Measurements from ENCODE around the gene OTOL1.
"Not testable (repeated sequence)": the region's sequence is repeated elsewhere in the genome, so short reads cannot be mapped to it uniquely, and the experiment has no call there.

OTOL1 gene

DNA sequence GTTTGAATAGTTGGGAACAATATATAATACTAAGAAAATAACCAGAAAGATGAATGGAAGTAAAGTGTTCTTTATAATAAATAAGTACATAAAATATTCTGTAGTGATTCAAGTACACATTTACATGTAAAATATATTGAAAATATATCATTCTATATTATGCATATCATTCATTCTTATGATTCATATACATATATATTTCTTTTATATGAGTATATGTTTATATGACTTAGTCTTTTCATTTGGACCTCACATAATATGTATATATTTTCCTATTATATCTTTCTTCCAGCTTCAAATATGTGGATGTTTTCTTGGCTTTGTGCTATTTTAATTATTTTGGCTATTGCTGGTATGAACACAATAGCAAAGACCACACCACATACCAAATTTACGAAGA lies at the start of gene OTOL1:
Gene OTOL1 (plus strand): TSS at position 301 of the 400 bp plus-strand sequence. CDS start 0 bp downstream, at position 301.
- DNase-seq (ENCODE audit: low read depth in 2 of 2), result no peak

- DNase-seq (ENCODE audit: low read depth in 2 of 2), result no peak
These were observed 46.8 kb upstream of the OTOL1 start for GRCh38 chr3:161449785-161450184.

DNA sequence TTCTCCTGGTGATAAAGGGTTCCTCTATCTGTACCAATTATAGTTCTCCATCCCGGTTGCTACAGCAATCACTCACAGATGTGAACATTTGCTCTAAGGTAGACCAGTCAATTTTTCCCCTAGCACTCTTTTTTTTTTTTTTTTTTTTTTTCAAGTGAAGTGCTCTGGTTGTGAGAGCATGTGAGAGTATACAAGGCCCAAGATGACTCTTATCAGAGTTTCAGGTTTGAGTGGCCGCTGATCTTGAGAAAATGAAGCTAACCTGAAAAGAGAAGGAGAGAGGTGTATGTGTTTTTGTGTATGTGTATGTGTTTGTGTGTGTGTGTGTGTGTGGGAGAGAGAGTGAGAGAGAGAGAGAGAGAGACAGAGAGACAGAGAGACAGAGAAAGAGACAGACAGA lies 44.4 kb upstream of the OTOL1 start:
- no peak for DNase-seq (ENCODE audit: low read depth in 2 of 2)

DNA sequence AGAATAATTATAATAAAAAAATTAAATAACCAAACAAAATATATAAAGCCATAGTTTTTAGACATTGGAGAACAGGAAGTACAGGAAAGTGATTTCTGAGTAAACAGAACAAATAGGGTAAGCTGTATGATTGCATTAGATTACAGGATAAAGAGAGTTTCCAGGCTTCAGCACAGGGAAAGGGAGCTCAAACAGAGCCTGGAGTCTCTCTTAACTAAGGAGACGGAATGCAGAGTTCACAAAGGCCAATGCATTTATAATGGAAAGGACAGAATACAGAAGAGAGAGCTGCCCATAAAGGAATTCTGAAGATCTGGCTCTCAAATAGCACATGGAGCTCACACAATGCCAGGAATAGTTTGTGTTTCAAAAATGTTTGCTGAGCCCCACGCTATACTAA lies 42.0 kb upstream of the OTOL1 start:
- DNase-seq (ENCODE audit: low read depth in 2 of 2), result no peak

GRCh38 chr3:161455962-161456361 lies 40.6 kb upstream of the OTOL1 start:
- no peak for DNase-seq (ENCODE audit: low read depth in 2 of 2)

DNA sequence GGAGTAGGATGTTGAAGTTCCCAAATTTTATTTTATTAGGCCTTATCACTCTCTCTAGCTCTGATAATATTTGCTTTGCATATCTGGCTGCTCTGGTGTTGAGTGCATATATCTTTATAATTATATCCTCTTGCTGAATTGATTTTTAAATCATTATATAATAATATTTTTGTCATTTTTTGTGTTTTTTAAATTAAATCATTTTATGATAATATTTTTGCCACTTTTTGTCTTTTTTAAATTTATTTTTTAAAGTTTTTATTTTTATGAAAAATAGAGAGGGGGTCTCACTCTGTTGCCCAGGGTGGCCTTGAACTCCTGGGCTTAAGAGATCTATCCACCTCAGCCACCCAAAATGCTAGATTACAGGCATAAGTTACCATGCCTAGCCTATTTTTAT lies 34.5 kb upstream of the OTOL1 start:
- DNase-seq (ENCODE audit: low read depth in 2 of 2), result no peak

- no peak for DNase-seq (ENCODE audit: low read depth in 2 of 2)
These were observed 25.4 kb upstream of the OTOL1 start for GRCh38 chr3:161471211-161471610.

DNA sequence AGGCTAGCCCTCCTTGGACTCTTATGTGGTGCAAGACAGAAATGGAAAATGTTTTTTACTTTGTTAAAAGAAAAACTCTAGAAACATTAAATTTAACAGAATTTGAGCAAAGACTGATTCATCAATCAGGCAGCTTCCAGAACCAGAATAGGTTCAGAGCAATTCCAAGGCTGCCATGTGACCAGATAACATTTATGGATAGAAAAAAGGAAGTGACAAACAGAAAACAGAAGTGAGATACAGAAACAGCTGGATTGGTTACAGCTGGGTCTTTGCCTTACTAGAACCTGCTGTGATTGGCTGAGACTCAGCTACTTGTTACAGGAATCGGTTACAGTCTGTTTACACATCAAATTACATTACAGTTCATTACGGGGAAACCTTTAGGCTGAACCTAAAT lies 22.5 kb upstream of the OTOL1 start:
- no peak for DNase-seq (ENCODE audit: low read depth in 2 of 2)

GRCh38 chr3:161474741-161475140 lies 21.9 kb upstream of the OTOL1 start:
- no peak for DNase-seq (ENCODE audit: low read depth in 2 of 2)

GRCh38 chr3:161475206-161475605 lies 21.4 kb upstream of the OTOL1 start:
- DNase-seq (ENCODE audit: low read depth in 2 of 2), result no peak

GRCh38 chr3:161475905-161476304 lies 20.7 kb upstream of the OTOL1 start:
- DNase-seq (ENCODE audit: low read depth in 2 of 2), result no peak

- no peak for DNase-seq (ENCODE audit: low read depth in 2 of 2)
These were observed 12.4 kb upstream of the OTOL1 start for GRCh38 chr3:161484226-161484625.

DNA sequence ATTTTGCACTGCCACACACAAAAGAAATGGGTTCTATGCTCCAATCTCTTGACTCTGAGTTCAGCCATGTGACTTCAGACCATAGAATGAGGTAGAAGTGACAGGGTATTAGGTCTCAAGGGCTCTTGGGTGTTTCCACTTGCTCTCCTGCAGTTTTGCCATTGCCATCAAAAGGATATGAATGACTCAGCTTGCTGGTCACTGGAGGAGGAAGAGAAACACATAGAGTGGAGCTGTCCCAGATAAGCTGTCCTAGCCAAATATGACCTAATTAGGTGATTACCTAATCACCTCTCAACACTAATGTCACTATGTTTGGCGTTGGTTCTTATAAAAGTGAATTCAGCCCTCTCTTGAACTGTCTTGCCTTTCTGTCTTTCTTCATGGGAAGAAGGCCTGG lies 8.3 kb upstream of the OTOL1 start:
- not testable (repeated sequence) for DNase-seq (ENCODE audit: low read depth in 2 of 2)

DNA sequence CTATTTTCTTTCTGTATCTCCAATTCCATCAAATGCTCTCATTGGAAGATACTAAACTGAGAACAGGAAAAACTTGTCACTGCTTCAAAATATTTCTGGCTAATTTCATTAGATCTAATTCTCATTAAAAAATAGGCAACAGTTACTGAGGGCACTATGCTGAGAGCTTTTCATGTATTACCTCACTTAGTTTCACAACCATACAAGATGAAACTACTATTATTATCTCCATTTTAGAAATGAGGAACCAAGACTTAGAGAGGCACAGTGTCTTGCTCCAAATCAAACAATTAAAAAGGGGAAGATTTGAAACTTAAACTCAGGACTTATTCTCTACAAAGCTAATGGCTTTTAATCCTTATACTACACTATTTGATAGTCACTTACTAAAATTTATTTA lies 7.2 kb upstream of the OTOL1 start:
- DNase-seq (ENCODE audit: low read depth in 2 of 2), result no peak

GRCh38 chr3:161490845-161491244 lies 5.8 kb upstream of the OTOL1 start:
- DNase-seq (ENCODE audit: low read depth in 2 of 2), result not testable (repeated sequence)

DNA sequence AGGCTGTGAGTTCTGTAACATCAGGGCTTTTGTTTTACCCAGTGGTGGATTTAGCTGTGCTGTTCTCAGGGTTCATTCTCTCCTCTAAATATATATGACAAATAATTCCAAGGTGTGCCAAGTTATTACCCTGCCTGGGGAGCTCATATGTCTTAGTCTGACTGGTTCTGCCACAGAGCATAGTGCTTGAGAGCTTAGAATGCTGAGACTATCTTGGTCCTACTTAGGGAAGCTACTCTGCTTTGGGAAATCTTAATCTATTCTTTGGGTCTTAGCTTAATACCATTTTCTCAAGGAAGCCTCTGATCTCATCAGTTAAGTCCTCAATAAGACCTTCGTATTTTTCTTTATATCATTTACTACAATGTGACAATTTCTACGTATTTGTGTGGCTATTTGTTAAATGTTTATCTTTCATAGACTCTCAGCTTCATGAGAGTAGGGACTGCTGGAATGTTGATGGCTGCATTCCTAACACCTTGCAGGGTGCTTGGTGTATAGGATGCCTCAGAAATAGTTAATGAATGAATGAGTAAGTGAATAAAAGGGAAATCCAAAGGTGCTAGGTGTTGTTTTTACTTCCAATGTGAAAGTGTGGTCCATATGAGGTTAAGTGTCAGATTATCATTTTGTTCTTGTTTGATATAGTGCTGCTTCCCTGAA lies 1.8 kb downstream of the OTOL1 start:
- no peak for DNase-seq (ENCODE audit: low read depth in 2 of 2)

DNA sequence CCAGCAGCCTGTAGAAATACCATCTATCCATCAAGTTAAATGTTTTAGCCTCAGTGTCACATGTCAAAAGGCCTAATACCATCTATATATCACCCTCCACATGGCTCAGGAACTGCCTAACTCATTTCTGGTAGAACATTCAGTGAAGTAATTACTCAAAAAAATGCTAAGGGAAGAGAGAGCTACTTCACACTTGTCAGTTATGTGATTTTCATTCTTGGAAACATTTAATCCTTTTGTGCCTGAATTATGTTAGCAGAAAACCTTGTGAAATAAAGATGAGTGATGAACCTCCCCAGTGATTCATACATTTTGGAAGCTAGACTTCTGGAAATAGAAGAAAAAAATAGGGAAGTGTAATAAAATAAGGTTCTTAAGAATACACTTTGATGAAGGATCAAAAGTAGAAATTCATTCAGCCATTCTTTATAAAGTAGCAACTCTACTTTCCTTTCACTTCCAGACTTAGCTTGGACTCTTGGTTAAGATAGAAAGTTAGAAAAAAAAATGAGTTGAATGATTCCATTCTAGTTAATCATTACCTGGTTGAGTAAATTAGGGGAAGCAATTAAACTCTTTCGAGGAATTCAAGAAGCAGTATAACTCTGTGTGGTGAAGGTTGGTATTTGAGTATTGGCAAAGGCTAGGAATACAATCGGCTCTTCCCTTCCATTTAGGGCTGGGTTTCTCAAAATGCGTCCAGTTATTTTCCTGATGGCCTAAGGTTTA lies 3.6 kb downstream of the OTOL1 start:
- no peak for DNase-seq (ENCODE audit: low read depth in 2 of 2)

GRCh38 chr3:161503271-161503670 lies 6.7 kb downstream of the OTOL1 start:
- no peak for DNase-seq (ENCODE audit: low read depth in 2 of 2)

GRCh38 chr3:161508852-161509477 lies 12.4 kb downstream of the OTOL1 start:
- DNase-seq (ENCODE audit: low read depth in 2 of 2), result no peak

GRCh38 chr3:161510510-161511260 lies 14.1 kb downstream of the OTOL1 start:
- DNase-seq (ENCODE audit: low read depth in 2 of 2), result no peak

DNA sequence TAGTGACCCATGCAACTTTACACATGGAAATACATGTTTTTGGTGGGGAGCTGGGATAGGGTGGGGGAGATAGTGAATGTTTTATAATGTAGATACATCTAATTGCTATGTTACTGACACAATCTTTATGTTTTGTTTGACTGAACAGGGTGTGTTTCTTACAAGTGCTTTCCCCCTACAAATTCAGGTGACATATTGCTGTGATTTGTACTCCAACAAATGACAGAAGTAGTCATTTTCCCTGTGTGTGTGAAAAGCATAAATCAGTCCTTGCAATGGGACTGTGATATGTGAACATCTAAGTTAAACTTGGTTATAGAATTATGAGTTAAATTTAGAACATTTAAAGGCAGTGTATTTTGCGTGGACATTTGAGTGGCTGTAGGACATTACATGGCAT lies 27.3 kb downstream of the OTOL1 start:
- DNase-seq (ENCODE audit: low read depth in 2 of 2), result no peak

GRCh38 chr3:161531930-161532329 lies 35.3 kb downstream of the OTOL1 start:
- DNase-seq (ENCODE audit: low read depth in 2 of 2), result no peak
